ENCODE measurements around the gene TCF25.
A peak's percentile ranks its signal among the peaks of the same experiment; 100 is the strongest.
"Not testable (repeated sequence)": the region's sequence is repeated elsewhere in the genome, so short reads cannot be mapped to it uniquely, and the experiment has no call there.

TCF25 gene, protein sequence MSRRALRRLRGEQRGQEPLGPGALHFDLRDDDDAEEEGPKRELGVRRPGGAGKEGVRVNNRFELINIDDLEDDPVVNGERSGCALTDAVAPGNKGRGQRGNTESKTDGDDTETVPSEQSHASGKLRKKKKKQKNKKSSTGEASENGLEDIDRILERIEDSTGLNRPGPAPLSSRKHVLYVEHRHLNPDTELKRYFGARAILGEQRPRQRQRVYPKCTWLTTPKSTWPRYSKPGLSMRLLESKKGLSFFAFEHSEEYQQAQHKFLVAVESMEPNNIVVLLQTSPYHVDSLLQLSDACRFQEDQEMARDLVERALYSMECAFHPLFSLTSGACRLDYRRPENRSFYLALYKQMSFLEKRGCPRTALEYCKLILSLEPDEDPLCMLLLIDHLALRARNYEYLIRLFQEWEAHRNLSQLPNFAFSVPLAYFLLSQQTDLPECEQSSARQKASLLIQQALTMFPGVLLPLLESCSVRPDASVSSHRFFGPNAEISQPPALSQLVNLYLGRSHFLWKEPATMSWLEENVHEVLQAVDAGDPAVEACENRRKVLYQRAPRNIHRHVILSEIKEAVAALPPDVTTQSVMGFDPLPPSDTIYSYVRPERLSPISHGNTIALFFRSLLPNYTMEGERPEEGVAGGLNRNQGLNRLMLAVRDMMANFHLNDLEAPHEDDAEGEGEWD

DNA sequence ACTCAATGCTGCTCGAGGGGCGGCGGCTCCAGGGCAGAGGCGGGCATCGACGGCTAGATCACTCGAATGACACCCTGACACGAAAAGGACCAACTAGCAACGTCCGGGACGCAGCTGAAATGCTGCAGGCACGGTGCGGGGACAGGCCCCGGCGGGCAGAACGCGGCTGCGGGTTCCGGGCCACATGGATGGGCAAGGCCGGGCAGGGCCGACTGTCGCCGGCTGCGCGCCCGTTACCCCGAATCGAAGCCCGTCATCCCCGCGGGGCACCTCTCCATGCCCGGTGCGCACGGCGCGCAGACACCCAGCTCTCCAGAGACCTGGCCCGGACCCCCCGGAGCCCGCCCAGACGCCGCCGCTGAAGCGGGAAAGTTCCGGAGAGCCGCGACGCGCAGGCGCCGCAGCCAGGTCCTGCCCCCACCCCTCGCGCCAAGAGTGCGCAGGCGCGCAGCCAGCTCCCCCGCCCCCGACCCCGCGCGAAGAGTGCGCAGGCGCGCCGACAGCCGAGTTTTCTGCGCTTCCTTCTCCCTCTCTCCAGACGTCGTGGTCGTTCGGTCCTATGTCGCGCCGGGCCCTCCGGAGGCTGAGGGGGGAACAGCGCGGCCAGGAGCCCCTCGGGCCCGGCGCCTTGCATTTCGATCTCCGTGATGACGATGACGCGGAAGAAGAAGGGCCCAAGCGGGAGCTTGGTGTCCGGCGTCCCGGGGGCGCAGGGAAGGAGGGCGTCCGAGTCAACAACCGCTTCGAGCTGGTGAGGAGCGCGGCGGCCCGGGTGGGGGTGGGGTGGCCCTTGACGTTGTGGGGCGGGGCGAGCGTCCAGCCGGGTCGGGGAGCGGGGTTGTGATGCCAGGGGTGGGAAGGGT lies at the start of gene TCF25:
Gene TCF25 (plus strand): TSS at position 484 of the 863 bp plus-strand sequence. CDS start 76 bp downstream, at position 560.
- peak; percentile 65 for DNase-seq (ENCODE audit: low read depth)

DNA sequence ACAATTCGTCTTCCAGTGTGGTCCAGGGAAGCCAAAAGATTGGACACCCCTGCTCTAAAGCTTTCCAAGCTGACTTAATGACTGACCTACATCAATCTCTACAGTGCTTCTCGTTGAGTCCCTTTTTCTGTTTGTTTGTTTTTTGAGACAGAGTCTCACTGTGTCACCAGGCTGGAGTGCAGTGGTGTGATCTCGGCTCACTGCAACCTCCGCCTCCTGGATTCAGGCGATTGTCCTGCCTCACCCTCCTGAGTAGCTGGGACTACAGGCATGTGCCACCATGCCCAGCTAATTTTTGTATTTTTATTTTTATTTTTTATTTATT lies 49.6 kb upstream of the TCF25 start:
- DNase-seq (ENCODE audit: low read depth) = not testable (repeated sequence)

DNA sequence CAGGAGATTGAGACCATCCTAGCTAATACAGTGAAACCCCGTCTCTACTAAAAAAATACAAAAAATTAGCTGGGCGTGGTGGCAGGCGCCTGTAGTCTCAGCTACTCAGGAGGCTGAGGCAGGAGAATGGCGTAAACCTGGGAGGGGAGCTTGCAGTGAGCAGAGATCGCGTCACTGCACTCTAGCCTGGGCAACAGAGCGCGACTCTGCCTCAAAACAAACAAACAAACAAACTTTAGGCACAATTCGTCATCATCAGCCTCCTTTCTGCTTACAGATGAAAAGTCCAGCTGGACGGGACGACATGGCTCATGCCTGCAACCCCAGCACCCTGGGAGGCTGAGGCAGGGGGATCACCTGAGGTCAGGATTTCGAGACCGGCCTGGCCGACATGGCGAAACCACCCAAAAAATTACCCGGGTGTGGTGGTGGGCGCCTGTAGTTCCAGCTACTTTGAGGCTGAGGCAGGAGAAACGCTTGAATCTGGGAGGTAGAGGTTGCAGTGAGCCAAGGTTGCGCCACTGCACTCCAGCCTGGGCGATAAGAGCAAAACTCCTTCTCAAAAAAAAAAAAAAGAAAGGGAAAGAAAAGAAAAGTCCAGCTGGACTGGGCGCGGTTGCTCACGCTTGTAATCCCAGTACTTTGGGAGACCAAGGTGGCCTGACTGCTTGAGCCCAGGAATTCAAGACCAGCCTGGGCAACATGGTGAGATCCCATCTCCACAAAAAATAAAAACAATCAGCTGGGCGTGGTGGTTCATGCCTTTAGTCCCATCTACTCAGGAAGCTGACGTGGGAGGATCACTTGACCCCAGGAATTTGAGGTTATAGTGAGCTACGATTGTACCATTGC lies 46.6 kb upstream of the TCF25 start:
- DNase-seq (ENCODE audit: low read depth) = no peak

DNA sequence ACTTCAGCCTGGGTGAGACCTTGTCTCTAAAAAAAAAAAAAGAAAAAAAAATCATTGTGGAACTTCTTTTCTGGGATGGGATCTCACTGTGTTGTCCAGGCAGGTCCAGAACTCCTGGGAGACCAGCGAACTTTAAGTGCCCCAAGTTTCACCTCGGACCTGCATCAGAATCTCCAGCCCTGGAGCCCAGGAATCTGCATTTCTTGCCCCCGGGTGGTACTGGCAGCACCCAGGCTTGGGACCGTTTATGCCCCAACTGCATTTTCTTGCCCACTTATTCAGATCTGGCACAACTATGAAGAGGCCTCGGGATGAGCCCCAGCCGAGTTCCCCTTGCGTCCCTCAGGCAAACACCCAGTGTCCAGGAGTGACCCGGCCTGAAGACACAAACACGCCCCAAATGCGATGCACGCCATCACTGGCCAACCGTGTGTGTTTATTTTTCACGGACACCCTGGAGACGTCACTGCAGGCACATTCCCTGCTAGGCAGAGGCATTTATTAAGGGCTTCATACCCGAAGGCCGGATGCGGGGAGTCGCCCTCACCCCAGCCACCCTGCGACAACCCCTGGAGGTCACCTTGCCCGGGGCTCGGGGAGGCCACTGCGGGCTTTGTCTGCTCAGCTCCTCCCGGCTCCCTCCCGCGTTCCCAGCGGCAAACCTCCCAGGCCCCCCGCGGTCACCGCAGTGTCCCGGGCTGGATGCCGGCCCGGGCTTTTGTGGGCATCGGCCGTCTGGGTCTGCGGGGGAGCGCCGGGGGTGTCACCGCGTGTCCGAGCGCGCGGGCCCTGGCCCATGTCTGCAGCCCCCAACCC lies 45.8 kb upstream of the TCF25 start:
- peak; percentile 60 for DNase-seq (ENCODE audit: low read depth)

DNA sequence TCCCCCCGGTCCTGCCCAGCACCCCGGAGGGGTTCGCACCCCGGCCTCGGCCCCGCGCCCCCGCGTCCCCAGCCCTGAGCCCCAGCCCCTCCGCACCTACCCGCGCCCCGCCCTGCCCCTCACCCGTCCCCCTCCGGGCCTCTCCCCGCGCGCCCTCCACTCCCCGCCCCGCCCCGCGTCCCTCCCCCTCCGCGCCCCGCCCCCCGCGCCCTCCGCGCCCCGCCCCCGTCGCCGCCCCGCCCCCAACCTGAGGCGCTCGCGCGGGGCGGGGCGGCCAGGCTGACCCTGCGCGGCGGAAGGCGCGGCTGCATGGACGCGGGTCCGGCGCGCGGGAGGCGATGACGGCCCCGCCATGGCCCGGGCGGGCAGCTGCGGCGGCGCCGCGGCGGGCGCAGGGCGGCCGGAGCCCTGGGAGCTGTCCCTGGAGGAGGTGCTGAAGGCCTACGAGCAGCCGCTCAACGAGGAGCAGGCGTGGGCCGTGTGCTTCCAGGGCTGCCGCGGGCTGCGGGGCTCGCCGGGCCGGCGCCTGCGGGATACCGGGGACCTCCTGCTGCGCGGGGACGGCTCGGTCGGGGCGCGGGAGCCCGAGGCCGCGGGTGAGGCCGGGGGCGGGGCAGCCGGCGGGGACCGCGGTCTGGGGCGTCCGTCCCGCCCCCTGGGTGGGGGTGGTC lies 45.1 kb upstream of the TCF25 start, which contains the start of gene SPIRE2:
Gene SPIRE2 (plus strand): TSS at position 277 of the 671 bp plus-strand sequence. CDS start 76 bp downstream, at position 353.
- peak; percentile 57 for DNase-seq (ENCODE audit: low read depth)

DNA sequence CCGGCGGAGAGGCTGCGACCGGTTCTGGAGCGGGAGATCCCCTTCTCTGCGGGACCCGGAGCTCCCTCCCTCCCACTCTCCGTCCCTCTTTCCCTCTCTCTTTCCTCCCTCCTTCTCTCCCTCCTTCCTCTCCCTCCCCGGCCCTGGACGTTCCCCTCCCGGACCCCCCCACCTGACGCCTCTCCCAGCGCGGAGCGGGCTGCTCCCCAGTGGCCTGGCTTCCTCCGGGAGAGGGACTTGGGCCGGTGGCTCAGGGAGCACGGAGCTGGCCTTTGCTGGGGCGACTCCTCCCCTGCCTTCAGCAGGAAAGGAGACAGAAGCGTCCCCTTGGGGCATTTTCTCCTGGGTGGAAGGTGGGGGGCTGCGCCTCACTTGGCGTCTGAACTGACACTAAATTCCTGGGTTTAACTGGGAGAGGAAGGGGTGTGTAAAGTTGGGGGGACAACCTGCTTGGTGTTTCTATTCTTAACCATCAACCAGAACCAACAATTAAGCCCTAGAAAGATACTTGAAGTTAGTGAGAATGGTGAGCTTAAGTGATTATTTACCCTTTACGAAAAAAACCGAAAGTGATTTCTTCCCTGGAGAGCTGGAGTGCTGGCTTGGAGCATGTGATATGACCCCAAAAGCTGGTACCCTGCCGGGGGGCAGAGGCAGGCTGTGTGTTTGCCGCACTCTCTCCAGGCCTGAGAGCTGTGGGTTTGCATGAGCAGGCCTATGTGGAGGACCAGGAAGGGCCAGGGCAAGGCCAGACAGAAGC lies 44.3 kb upstream of the TCF25 start:
- no peak for DNase-seq (ENCODE audit: low read depth)

DNA sequence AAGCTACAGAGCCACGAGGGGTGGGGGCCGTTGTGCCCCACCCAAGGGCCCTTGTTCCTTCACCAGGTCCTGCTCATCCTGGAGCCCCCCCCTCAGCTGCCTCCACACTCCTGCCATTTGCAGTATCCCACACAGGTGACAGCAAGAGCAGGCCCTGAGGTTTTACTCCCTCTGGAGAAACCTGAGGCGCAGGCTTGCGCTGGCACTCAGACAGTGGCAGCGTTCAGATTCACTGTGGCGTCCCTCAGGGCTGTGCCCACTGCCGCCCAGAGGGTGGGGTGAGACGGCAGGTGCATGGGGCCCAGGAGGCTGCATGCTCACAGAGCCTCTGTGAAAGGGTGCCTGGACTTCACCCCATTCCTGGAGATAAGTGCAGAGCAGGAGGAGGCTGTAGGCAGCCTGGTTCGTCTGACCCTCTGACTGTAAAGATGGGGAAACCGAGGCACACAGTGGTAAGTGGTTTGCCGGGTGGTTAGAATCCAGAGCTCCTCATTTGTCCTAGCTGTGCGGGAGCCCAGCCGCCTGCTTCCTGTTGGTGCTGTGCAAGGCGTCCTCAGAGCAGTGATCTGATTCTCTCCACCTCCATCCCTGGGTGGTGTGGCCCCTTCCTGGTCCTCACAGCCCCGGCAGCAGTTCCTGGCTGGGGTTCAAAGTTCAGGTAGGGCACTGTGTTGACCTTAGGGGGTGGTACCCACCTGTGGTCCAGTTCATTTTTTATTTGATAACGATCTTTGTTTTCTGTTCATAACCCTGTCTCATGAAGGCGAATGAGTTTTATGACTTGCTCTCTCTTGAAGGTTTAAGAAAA lies 43.6 kb upstream of the TCF25 start:
- DNase-seq (ENCODE audit: low read depth) = no peak

DNA sequence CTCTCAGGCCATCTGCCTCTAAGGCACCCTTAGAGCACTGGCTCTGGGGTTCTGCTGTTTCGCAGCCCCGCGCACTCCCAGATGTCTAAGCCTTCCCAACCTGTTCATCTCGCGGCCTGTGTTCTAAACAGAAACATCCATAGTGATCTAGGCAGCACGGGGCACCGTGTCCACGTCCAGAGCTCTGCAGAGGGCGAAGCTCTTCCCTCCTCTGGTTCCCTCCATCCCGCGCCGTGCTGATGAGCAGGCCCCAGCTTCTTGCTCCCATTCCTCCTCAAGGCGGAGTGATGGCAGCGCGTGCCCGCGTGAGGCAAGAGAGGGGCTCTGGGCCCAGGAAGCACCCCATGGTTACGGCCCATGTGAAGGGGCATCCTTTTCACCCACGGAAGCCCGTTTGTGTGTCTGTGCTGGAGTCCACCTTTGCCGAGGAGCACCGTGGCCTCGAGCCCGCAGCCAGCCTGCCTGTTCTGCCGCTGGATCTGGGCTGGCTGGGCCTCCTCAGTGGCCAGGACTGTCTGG lies 41.5 kb upstream of the TCF25 start:
- DNase-seq (ENCODE audit: low read depth) = no peak

DNA sequence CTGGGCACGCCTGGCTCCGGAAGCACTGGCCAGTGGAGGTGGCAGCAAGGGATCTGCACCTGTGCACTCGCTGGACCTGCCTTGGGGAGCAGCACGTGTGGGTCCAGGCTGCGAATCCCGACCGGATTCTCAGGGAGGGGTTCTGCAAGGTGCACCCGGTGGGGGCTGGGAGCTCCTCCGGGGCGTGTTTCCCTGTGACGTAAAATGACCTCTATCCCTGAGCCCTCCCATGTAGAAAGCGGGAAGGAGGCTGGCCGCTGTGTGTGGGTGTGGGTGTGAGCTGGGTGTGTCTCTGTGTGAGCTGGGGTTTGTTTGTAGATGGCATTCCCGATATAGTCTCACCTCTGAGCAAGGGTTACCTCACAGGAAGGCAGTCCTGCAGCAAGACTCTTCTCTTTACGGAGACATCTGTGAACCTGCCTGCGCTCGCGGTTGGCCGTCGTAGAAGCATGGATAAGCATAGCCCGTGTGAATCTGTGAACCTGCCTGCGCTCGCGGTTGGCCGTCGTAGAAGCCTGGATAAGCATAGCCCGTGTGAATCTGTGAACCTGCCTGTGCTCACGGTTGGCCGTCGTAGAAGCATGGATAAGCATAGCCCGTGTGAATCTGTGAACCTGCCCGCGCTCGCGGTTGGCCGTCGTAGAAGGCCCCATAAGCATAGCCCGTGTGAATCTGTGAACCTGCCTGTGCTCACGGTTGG lies 39.6 kb upstream of the TCF25 start:
- not testable (repeated sequence) for DNase-seq (ENCODE audit: low read depth)

DNA sequence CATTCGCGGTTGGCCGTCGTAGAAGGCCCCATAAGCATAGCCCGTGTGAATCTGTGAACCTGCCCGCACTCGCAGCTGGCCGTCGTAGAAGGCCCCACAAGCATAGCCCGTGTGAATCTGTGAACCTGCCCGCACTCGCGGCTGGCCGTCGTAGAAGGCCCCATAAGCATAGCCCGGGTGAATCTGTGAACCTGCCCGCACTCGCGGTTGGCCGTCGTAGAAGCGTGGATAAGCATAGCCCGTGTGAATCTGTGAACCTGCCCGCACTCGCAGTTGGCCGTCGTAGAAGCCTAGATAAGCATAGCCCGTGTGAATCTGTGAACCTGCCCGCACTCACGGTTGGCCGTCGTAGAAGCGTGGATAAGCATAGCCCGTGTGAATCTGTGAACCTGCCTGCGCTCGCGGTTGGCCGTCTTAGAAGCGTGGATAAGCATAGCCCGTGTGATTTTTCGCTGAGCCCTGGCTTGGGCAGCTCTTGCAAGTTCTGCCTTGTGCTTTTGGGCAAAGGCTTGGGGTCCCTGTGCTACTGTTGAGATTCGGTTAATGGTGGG lies 38.5 kb upstream of the TCF25 start:
- DNase-seq (ENCODE audit: low read depth) = not testable (repeated sequence)

DNA sequence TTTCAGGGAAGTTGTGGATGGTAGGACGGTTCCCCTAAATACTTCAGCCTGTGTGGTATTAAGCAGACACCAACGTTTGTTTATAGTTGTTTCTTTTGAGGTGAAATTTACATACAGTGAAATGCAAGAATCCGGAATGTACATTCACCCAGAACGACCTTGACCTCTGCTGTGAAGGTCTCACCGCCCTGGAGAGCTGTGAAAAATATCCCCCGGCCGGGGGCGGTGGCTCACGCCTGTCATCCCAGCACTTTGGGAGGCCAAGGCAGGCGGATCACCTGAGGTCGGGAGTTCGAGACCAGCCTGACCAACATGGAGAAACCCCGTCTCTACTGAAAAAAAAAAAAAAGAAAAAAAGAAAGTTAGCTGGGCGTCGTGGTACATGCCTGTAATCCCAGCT lies 36.9 kb upstream of the TCF25 start:
- DNase-seq (ENCODE audit: low read depth) = not testable (repeated sequence)

DNA sequence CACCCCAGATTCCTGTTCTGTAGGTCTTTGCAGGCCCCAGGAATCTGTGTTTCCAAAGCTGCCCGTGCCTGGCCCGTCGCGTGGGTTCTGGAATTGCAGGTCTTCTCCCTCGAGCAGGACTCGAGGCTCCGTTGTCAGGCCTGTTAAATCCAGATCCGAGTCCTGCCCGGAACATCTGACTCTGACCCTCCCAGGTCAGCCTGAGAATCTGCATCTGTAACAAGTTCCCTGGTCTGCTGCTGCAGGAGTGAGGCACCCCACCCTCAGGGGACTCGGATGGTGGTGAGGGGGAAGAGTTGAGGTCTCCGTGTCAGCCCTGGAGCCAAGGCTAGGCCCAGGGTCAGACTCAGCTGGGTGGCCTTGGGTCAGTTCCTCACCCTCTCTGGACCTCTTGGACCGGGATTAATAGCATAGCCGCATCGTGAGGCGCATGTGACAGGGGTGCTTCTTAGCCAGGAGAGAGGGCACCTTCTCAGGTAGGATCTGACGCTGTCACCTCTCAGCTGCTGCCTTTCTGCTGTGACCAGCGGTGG lies 36.3 kb upstream of the TCF25 start:
- DNase-seq (ENCODE audit: low read depth) = no peak

DNA sequence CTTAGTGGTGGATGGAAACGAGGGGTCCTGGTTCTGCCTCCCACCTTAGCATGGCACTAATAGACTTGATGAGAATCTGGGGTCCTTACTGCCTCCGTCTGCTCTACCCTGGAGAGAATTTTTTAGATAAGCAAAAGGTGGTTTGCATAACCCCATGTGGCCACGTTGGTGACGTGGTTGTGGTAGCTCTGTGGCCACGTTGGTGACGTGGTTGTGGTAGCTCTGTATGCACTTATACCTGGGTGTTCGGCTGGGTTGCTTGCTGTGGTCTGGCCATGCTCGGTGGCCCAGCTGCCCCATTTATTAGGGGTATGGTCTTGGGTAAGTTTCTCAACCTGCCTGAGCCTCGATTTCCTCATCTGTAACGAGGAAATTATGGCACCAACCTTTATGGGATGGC lies 32.1 kb upstream of the TCF25 start:
- no peak for DNase-seq (ENCODE audit: low read depth)

DNA sequence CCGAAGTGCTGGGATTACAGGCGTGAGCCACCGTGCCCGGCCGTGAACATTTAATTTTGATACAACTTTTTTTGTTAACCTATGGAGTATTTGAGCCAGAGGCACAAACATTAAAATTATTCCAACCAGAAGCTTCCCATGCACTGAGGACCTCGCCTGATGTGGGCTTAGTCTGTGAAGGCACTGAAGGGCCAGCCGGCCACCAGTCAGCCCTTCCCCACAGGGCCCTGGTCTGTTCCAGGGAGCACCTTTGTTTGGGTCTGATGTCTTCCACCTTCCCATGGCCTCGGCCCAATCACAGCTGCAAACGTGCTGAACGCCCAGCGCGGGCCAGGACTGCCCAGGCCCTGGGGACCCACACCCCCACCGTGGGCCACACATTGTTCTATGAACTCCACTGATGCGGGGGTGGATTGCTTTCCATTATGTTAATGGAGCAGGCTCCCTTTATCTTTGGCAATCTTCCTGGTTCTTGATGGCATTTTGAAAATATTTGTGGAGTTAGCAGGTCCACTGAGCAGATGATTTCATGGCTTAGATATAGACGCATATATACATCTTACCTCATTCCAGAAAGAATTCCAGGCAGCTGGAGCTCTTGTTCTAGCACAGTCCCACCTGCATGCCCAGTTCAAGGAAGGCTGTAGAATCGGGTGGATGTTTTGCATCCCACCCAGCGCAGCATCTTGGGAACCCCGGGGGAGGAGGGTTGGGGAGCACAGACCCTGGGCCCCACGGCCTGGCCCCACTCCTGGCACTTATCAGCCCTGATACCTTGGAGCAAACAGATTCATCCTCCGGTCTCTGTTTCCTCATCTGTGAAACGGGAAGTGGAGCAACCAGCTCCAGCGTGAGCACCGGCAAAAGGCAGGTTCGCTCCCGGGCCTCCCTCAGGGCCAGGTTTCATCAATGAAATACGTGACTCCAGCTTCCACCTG lies 30.7 kb upstream of the TCF25 start:
- DNase-seq (ENCODE audit: low read depth) = no peak

DNA sequence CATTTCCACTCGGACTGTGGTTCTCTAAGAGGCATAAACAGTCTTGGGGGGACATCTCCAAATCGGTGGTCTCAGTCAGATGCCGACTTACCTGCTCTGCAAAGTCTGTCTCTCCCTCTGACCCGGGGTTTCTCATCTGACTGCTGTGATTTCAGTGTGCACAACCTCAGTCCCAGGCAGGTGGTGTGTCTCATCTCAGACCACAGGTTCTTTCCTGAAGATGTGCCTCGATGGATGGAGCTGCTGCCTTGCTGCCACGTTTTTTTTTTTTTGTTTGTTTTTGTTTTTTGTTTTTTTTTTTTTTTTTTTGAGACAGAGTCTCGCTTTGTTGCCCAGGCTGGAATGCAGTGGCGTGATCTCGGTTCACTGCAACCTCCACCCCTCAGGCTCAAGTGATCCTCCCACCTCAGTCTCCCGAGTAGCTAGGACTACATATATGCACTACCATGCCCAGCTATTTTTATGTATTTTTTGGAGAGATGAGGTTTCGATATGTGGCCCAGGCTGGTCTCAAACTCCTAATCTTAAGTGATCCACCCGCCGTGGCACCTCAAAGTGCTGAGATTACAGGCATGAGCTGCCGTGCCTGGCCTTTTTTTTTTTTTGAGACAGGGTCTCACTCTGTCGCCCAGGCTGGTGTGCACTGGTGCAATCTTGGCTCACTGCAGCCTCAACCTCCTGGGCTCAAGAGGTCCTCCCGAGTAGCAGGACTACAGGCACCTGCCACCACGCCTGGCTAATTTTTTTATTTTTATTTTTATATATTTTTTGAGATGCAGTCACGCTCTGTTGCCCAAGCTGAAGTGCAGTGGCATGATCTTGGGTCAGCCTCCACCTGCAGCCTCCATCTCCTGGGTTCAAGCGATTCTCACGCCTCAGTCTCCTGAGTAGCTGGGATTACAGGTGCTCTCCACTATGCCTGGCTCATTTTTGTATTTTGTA lies 29.7 kb upstream of the TCF25 start:
- DNase-seq (ENCODE audit: low read depth) = no peak
